HG03039 (cell line): ENCODE data around the gene CARM1.
"Not testable (repeated sequence)": the region's sequence is repeated elsewhere in the genome, so short reads cannot be mapped to it uniquely, and the experiment has no call there.

Experiments used
- ATAC-seq: cut with Tn5 transposase; IDR thresholded peaks from one replicate; pipeline ENCODE4 v1.9.1; 2021; ENCODE audit warnings: mild to moderate bottlenecking, moderate library complexity; ENCODE audit not compliant: unreplicated experiment

Gene CARM1

DNA sequence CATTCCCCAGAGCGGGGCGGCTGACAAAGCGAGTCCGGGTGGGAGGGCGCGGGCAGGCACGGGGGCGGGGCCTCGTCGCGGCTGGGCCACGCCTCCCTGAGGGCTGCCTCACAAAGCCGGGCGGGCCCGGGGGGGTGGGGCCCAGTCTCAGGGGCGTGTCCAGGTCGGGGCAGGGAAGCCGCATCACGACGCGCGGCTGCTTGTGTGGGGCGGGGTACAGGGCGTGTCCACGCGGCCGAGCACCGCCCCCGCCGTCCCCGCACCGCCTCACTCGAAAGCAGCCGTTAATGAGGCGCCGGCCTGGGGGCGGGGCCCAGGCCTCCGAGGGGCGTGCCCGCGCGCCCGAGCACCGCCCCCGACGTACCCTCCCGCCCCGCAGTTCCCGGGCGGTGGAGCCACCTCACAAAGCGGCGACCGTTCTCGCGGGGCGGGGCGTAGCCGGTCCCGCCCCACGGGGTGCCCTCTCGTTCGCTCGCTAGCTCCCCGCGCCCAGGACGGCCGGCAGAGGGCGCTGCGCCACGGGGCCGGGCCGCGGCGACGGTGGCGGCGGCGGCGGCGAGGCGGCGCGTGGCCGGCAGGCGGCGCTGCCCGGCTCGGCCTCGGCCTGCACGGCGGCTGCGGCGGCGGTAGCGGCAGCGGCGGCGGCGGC is at the start of gene CARM1:
CARM1 (plus strand) TSS at position 599 of the 649 bp plus-strand sequence. CDS start 150 bp downstream, outside the sequence.
- peak; percentile 57 for ATAC-seq

DNA sequence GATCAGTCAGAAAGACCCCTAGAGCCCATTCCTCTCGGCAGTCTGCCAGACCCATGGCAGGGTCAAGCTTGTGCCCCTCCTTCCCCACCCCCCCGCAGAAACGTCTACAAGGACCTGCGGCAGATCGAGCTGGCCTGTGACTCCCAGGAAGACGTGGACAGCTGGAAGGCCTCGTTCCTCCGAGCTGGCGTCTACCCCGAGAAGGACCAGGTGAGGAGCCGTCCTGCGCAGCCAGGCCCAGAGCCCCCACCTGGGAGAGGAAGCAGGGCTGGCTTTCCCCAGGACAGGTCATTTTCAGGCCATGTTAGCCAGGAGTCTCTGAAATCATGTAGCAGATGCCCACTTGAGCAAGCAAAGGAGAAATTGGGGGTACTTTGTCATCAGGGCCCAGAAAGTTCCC is 47.7 kb upstream of the CARM1 start:
- no peak for ATAC-seq

DNA sequence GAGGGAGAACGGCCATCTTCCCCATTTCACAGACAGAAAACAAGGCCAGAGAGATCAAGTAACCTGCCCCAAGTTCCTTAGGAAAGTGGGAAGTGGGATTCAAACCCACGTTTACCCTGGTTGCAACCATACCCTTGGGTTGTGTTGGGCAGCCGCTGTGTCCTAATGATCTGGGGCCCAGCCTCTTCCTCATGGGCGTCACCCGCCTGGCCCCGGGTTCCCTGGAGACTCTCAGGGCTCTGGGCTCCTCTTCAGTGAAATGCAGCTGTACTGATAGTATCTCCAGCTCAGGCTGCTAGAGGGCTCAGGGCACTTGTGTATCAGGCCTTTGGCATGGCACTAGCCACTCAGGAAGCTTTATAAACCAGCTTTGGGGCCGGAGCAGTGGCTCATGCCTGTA is 45.1 kb upstream of the CARM1 start:
- ATAC-seq, result no peak

DNA sequence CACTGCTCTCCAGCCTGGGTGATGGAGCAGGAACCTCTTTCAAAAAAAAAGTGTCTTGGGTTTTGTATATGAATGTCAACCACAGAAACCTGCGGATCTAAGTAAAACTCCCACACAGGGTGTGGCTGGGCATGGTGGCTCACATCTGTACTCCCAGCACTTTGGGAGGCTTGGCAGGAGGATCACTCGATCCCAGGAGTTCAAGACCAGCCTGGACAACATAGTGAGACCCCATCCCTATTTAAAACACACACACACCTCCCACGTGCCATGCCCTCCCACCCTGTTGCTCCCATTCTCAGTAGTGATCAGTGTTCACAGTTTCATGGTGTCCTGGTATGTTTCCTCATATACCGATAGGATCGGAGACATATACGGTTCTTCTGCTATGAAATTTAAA is 44.5 kb upstream of the CARM1 start:
- no peak for ATAC-seq

DNA sequence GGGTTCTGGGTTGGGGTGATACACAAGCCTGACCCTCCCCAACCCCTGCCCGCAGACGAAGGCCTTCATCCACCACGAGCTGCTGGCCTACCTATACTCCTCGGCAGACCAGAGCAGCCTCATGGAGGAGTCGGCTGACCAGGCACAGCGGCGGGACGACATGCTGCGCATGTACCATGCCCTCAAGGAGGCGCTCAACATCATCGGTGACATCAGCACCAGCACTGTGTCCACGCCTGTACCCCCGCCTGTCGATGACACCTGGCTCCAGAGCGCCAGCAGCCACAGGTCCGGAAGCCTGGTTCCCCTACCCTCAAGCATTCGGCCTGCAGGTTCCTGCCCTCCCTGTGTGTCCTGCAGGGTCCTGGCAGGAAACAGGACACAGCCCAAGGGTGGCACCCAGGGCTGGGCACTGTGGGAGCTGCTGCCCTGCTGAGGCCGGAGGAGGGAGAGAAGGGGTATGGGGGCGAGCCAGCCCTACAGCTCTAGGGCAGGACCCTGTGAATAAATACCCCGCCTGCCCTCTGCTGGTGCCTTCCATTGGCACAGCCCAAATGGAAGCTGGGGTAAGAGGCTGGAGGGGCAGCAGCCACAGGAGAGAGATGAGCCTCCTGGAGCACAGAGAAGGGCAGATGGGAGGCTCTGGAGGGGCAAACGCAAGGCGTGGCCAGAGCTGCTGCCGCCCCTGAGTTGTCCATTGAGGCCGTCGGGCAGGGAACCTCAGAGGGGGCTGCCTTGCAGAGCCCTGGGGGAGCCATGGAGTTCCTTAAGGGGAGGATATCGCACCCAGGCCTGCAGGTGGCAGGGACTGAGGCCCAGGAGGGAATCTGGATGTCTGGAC is 42.2 kb upstream of the CARM1 start:
- ATAC-seq, result no peak

DNA sequence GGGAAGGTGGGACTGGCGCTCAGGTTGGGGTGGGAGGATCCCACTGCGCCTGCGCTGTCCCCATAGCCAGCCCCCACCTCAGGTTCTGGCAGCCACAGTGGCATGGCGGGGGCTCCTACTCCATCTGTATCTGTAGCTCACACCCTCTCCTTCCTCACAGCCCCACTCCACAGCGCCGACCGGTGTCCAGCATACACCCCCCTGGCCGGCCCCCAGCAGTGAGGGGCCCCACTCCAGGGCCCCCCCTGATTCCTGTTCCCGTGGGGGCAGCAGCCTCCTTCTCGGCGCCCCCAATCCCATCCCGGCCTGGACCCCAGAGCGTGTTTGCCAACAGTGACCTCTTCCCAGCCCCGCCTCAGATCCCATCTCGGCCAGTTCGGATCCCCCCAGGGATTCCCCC is 41.4 kb upstream of the CARM1 start:
- ATAC-seq, result no peak

DNA sequence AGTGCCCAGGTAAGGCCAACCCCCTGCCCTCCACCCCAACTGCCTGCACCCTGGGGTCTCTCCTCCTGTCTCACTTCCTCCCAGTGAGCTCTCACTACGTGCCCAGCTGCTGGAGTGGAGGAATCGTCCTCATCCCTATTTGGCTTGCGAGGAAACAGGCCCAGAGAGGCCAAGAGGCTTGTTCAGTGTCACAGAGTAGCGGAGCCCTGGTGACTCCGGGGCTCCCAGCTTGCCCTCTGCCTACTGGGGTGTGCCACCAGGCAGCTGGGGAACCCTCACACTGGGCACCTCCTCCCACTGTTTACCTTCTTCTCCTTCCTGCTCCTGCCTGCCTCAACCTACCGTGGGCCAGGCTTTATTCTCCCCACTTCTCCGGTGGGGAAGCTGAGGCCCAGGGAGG is 41.0 kb upstream of the CARM1 start:
- no peak for ATAC-seq

DNA sequence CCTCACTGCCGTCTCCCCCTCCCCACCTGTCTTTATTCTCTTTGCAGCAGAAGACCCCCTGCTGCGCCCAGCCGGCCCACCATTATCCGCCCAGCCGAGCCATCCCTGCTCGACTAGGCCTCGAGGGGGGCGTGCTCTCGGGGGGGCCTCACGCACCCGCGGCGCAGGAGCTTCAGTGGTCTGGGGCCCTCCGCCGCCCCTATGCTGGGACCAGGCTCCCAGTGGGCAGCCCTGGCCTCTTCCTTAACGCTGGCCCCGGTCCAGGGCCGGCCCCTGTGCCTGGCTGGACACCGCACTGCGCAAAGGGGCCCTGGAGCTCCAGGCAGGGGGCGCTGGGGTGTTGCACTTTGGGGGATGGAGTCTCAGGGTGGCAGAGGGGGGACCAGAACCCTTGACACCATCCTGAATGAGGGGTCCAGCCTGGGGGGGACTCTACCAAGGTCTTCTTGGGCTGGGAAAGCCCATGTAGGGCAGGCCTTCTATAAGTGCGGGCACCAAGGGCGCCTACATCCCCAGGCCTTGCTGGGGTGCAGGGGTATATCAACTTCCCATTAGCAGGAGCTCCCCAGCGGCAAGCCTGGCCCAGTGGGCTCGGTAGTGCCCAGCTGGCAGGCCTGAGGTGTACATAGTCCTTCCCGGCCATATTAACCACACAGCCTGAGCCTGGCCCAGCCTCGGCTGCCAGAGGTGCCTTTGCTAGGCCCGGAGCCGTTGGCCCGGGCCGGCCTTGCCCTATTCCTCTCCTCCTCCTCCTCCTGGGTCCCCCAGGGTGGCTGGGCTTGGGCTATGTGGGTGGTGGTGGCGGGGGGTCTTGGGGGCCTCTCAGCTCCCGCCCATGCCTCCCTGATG is 40.2 kb upstream of the CARM1 start:
- no peak for ATAC-seq

DNA sequence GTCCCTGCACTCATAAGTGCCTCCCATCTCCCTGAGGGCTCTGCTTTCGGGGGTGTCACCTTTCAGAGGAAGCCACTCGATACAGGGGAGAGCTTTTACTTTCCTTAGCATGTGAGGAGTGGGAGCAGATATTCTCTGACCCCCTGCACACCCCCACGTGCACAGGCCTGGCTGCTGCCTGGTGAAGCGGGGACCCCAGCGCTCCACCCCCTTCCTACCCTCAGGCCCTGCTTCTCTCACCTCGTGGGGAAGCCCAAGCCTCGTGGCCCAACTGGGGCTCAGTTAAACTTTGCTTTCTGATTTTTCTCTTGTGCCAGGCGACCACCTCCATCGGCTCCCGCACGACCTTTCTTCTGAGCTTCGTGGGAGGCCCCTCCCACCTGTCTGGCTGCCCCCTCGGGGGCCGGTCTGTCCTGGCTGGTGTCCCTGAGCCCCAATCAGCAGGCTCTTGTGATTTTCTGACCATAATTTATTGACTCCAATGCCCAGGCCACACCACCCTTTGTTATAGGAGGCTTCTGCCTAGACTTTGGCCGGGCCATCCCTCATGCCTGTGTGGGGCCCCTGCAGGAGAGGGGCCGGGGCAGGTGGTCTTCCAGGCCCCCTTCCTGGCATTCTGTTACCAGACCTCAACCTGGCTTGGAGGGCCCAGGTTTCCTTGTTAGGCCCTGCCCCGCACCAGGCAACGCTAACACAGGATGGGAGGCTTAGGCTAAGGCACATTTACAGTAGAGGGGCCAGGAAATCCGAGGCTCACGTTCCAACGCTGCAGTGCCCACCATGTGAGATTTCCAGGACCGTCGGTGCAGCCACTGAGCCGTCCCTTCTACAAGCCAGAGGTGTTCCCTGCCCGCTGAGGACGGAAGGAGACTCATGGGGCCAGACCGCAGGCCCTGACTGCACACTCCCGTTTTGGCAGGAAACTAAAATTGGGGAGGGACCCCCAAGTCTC is 39.1 kb upstream of the CARM1 start:
- ATAC-seq, result no peak

DNA sequence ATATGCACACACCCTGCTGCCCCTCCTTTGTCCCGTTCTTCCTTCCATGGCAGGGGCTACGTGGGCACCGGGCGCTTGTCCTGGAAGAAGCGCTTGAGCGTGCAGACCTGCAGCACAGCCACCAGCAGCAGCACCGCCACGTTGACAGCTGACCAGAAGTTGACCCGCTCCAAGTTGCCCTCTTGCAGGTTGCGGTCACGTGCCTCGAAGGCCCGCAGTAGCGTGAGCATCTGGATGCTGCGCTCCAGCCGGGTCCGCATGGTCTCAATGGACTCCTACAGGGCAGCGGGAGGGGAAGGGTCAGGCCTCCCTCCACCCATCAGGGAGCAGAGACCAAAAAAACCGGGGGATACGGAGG is 38.4 kb upstream of the CARM1 start:
- ATAC-seq, result no peak

DNA sequence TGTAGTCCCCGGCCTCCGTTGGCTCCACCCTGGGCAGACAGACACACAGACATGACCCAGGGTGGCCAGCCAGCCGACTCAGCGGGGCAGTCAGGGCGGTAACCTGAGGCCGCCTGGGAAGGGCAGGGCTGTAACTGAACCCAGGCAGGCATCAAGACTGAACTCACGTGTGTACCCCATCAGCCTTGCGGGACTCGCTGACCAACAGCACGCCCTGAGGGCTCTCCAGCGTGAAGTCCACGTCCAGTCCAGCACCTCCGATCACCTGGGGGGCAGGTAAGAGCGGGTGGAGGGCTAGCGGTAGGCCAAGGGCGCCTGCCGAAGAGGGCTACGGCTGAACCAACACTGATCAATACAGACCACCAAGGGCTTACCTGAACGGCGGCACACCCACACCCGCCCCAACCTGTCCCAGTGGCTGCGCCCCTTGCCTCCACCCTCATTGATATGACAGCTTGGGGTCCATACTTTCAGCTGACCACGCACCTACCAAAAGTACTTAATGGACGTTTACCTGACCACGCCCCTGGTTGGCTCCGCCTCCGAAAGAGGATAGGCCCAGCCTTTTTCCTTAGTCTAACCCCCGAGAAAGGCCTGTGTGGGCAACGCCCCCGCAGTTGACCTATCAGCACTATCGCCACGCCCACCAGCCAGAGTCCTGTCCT is 36.1 kb upstream of the CARM1 start:
- ATAC-seq, result no peak

DNA sequence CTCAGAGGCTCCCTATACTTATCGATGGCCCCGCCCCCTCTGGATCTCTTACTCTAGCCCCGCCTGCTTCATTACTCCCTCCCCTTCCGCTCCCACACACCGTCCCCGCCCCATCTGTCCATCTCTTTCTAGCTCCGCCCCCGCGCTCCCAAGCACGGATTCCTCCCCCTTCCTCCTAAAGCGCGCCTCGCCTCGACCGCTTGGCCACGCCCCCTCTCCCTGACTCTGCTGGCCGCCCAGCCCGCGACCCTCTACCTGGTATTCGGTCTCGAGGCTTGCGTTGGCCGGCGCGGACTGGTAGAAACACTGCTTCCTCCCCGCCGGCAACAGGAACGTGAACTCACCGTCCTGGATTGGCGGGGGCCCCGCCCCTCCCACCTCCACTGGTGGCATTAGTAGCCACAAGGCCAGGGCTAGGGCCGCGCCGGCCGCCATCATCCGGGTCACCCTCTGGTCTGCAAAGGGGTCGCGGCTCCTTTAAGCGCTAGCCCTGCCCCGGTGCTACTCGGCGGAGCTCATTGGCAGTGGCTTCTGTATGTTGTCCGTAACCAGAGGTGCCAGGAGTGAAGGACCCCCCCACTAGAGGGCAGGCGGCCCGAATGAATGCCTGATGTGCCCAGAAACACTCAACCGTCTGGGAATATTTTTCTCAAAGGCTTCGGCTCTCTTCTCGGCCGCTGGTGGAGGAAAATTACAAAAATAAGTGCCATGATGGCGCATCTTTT is 35.4 kb upstream of the CARM1 start, which contains the start of gene TMED1:
TMED1 (minus strand) TSS at position 459 of the 725 bp plus-strand sequence; CDS start at position 438, 21 bp downstream.
- peak; percentile 60 for ATAC-seq

DNA sequence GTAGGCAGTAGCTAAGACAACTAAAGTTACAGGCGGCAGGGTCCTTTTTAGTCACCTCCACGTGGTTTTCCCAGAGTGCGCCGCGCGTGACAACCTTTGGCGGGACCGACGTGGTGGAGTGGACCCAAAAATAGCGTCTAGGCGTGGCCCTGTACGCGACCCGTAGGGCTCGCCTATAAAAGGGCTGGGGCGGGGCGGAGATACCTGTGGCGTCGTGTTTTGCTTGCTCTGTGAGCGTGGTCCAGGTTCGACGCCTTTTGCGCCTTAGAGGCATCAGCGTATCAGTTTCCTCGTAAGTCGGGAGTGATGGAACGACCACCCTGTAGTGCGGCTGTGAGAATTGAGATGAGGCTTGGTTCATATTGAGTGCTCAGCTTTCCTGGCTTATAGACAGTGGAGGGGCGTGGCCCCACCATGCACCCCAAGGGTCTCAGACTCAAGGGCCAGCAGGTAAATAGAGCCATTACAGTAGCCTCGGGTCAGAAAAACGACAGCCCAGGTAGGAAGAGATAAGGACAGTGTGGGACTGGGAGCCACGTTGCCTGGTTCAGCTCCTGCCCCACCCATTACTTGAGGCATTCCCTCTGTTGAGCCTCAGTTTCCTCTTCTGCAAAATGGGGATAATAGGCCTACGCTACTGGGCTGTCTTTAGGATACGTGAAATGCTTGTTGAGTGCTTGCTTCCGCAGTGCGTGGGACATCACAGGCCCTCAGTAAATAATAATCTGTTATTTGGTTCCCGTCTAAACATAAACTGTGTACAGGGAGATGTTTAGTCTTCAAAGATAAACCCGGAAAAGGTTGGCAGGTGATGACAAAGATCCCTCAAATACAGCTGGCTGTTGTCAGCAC is 34.6 kb upstream of the CARM1 start:
- ATAC-seq, result peak; percentile 3

DNA sequence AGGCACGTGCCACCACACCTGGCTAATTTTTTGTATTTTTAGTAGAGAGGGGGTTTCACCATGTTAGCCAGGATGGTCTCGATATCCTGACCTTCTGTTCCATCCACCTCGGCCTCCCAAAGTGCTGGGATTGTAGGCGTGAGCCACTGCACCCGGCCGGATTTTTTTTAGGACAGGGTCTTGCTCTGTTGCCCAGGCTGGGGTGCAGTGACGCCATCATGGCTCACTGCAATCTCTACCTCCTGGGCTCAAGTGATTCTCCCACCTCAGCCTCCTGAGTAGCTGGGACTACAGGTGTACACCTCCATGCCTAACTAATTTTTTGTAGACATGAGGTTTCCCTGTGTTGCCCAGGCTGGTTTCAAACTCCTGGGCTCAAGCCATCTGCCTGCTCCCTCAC is 33.7 kb upstream of the CARM1 start:
- not testable (repeated sequence) for ATAC-seq

DNA sequence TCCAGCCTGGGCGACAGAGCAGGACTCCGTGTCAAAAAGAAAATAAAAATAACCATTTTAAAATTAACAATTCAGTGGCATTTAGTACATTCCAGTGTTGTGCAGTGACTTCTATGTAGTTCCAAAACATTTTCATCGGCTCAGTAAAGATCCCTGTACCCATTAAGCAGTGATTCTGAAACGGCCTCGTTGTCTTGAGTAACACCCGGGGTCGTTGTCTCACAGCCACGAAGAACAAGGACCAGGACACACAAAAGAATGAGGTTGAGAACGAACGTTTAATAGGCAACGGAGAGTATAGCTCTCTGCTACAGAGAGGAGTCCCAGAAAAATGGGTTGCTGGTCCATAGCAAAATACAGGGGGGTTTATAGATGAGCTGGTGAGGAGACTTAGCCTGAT is 33.0 kb upstream of the CARM1 start:
- no peak for ATAC-seq

DNA sequence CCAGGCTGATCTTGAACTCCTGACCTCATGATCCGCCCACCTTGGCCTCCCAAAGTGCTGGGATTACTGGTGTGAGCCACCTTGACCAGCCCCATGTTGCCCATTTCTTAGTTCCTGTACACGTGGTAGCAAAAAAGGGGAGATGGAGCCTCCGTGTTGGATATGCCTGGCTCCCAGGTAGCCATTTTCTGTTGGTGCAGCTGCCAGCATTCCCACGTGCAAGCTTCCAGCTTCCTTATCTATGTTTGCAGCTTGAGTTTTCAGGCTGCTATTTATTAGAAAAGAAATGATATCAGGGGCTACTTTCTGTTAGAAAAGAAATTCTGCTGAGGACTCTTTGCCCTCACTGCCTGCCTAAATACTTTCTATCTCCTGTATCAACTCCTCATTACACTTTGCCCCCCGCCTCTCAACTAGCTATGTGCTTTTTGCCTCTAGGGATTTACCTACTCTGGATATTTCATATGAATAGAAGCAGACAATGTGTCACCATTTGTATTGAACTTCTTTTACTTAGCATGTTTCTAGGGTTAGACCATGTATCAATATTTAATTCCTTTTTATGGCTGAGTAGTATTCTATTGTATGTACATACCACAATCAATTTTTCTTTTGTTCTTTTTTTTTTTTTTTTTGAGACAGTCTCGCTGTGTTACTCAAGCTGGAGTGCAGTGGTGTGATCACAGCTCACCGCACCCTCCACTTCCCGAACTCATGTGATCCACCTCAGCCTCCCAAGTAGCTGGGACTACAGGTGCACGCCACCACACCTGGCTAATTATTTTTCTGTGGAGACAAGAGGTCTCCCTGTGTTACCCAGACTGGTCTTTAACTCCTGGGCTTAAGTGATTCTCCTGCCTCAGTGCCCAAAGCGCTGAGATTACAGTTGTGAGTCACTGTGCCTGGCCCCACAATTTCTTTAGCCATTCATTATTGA is 32.0 kb upstream of the CARM1 start:
- ATAC-seq, result no peak

DNA sequence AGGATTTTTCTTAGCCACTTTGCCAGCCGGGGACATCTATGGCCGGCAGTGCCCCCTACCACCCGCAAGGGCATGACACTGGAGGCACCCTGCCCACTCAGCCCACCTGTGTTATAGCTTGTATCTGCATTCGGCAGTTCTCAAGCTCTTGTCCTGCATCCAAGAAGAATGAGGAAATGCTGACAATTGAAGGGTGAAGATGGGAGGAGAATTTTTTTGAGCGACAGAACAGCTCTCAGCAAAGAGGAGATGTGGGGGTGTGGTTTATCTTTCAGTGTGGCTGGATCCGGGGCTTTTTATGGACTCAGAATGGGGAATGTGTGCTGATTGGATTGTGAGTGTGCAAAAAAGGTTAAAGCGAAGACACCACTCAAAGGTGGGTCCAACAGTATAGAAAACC is 28.6 kb upstream of the CARM1 start:
- ATAC-seq, result no peak
